Activated T-cell treated with anti-CD3 and anti-CD28 coated beads, Interleukin-2, amount 50 U/mL, for 72 hours (primary cell): ENCODE results near the gene PIF1. TPM values are rescaled to one million over a fixed set of nuclear protein-coding genes. Genes with fewer than 3 reads are reported as not detected.

ENCODE experiments used
- ATAC-seq, 2 donors: fragments of 150-1000 bp; cut with Tn5 transposase; replicated peaks in 1 of 2; 2 replicates each; pipeline ENCODE4 v1.10.0; 2021; ENCODE audit warnings: moderate library complexity in 2 of 2, mild to moderate bottlenecking in 1 of 2
- DNase-seq, 2 donors: peaks; one replicate each; pipeline ENCODE4 v3.0.0; 2021 to 2022; ENCODE audit warnings: mixed read lengths in 1 of 2
- H3K27ac Mint-ChIP-seq: one replicate; pipeline ENCODE4 v1.8.0; 2022; ENCODE audit warnings: mild to moderate bottlenecking, moderate library complexity, mixed read lengths
- H3K27me3 Mint-ChIP-seq: one replicate; pipeline ENCODE4 v1.8.0; 2022; ENCODE audit warnings: low read depth, mixed read lengths
- H3K36me3 Mint-ChIP-seq, 2 donors: one replicate each; pipeline ENCODE4 v1.8.0; 2022; ENCODE audit warnings: mixed read lengths in 2 of 2, mild to moderate bottlenecking in 1 of 2; ENCODE audit not compliant: insufficient read depth in 2 of 2
- H3K4me1 Mint-ChIP-seq: one replicate; pipeline ENCODE4 v1.8.0; 2022; ENCODE audit warnings: low read depth, mixed read lengths
- H3K4me3 Mint-ChIP-seq, 2 donors: one replicate each; pipeline ENCODE4 v1.8.0; 2022; ENCODE audit warnings: mild to moderate bottlenecking in 2 of 2, mixed read lengths in 2 of 2, moderate library complexity in 2 of 2
- H3K9me3 Mint-ChIP-seq, 2 donors: one replicate each; pipeline ENCODE4 v1.8.0; 2022; ENCODE audit warnings: mixed read lengths in 2 of 2
- total RNA-seq, 2 donors: library from RNA; stranded (reverse); gene quantifications; one replicate each; pipeline ENCODE4 v1.2.3, GENCODE V29; 2022

Gene PIF1
- total RNA-seq, 2 donors from 2014 or later, result 33.3 to 39.7 TPM

DNA sequence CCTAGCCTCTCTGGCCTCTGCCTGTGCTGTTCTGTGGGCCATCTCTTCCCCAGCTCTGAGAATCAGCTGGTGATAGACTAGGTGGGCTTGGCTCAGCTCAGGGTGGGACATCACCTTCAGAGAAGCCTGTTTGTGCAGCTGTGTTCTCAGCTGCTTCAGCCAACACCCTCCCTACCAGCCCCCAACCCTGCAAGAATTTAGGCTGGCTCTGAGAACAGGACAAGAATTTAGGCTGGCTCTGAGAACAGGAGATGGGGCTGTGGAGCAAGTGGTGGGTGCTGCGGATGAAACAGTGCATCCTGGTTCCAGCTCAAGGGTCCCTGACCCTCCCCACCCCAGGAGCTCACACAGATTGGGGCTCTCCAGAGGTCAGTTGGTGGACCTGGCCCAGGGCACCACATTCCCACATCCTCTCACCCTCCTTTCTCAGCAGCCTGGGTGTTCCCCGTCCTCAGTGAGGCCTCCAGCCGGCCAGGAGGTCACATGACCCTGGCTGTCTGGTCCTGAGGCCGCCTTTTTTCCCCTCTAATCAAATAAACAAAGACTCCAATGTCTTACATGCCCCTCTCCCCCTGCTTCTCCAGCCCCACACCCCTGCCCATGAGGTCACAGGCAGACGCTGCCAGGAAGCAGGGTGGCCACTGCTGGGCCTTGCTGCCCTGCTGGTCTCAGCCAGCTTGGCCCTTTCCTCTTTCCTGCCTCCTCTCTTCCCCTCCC lies 31.1 kb upstream of the PIF1 start:
- peaks cover 0 to 11% of the 10 kb centered on the region in 2 donors for H3K36me3 Mint-ChIP-seq
- H3K4me1 Mint-ChIP-seq, result peaks cover 29% of the 10 kb centered on the region
- H3K4me3 Mint-ChIP-seq, result no peak overlapping the region
- H3K27ac Mint-ChIP-seq, result peak overlapping the region; percentile 34
- DNase-seq (no peak), ATAC-seq (no peak)
- no peaks in the 10 kb centered on the region for H3K9me3 Mint-ChIP-seq
- no peaks in the 10 kb centered on the region for H3K27me3 Mint-ChIP-seq

DNA sequence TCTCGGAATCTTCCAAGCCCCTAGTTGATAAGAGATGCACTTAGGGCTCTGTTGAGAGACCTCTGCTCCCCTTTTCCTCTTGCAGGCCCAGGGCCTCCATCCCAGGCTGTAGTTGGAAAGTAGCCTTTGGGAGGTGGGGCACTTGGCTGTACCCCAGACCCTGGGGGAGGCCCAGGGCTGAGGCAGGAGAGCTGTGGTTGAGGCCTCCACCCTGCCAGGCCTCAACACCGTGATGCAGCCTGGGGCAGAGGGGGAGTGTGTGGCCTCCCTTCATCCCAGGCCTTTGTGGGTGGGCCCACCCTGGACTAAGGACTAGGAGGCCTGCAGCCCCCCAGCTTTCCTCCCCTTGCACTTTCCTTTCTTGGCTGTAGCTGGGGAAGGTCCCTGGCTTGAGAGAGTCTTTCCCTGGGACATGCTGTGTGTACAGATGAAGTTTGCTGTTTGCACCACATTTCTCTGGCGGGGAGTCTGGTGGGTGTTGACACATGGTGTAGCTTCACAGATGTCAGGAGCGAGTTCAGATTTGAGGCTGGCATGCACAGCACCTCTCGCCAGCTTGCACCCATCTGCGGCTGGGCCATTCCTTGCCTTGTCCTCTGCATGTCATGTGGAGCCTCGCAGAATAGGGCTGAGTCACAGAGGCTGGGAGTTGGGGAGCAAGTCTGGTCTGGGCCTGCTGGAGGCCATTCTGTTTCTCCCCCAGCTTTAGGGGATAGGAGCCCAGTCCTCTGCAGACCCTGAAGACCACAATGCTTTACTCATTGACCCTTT lies 29.9 kb upstream of the PIF1 start:
- Mint-ChIP-seq H3K4me3 (no peak overlapping the region), H3K36me3 (peaks cover 2 to 15% of the 10 kb centered on the region in 2 donors), H3K27me3 (no peaks in the 10 kb centered on the region), H3K9me3 (no peaks in the 10 kb centered on the region), H3K27ac (no peak overlapping the region), H3K4me1 (peaks cover 27% of the 10 kb centered on the region)
- DNase-seq (no peak), ATAC-seq (no peak)

DNA sequence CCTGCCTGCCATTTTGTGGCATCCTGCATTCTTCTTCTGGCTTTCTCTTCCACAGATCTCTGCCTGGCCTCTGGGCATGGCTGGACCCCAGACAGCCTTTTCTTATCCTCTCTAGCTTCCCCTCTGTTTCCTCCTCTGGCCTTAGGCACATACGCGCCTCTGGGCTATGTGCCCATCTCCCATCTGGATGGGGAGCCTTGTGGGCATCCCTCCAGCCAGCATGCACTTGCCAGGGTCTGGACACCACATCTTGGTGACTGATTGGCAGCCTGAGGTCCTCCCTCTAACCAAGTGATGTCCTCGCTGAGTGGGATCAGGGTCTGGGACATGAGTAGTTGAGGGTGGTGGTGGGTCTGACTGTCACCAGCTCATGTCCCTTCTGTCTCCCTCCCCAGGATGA lies 29.1 kb upstream of the PIF1 start:
- ATAC-seq (no peak), DNase-seq (no peak)
- no peaks in the 10 kb centered on the region for H3K9me3 Mint-ChIP-seq
- no peak overlapping the region for H3K4me3 Mint-ChIP-seq
- peak overlapping the region; percentile 35 for H3K27ac Mint-ChIP-seq
- H3K27me3 Mint-ChIP-seq, result no peaks in the 10 kb centered on the region
- peaks cover 2 to 15% of the 10 kb centered on the region in 2 donors for H3K36me3 Mint-ChIP-seq
- H3K4me1 Mint-ChIP-seq, result peaks cover 27% of the 10 kb centered on the region

DNA sequence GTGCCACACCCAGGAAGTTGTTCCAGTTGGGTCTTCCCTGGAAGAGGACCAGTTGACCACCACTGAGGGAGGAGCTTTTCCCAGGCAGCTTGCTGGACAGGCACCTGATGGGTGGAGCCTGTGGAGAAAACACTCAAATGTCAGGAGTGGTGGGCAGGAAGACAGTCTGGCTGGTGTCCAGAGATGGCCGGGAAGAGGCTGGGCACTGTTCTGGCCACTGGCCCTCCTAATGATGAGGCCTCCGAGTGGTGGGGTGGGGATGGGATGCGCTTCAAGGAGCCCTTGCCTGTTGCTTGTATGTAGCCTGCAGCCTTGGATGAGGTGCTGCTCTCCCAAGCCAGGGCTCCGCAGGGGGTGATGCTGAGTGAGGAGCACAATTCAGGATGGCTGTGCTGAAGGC lies 28.6 kb upstream of the PIF1 start:
- ATAC-seq (no peak), DNase-seq (no peak)
- Mint-ChIP-seq H3K4me1 (peaks cover 27% of the 10 kb centered on the region), H3K36me3 (peaks cover 2 to 15% of the 10 kb centered on the region in 2 donors), H3K27me3 (no peaks in the 10 kb centered on the region), H3K4me3 (no peak overlapping the region), H3K9me3 (no peaks in the 10 kb centered on the region), H3K27ac (no peak overlapping the region)

DNA sequence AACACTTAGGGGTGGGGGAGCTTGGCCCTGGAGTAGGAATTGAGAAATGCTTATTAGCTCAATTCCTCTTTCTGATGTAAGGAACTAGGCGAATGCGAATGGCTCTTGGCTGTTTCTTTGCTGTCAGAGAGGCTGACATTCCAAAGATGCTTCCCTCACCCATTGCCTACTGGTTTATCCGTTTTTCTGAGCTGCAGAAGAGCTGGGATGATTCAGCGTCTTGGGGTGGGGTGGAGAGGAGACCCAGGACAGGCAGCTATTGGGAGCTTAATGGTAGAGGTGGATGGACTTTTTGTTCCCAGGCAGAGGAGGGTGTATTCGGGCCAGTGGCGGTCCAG lies 26.0 kb upstream of the PIF1 start:
- peaks cover 27% of the 10 kb centered on the region for H3K4me1 Mint-ChIP-seq

DNA sequence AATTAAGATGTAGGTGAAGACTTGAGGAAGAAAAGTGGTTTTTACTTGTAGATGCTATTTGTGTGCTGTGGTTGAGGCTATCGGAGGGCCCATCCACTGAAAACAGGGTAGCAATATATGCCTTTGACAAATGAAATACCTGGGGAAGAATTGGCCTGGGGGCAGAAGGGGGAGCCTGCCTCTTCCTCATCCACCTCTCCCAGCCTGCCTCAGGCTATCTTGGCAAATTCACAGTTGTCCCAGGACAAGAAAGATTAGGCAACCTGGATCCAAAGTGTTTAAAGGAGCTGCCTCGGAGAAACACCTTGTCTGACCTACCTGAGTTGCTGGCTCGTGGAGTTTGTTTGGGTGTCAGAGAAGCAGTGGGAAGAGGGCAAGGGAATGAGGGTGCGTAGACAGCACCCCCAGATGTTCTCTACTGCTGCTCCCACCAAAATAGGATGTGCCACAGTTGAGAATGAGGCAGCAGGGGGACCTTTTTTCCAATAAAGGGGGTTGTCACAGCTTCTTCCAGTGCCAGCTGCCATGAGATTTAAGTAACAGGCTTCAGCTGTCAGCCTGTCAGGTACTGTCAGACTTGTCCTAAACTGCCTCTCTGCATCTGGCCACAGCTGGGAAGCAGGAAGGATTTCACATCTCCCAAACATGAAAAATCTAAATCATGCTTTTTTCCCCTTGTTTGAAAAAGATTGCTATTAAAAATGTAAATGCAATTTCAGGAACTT lies 25.5 kb upstream of the PIF1 start:
- H3K9me3 Mint-ChIP-seq, result no peaks in the 10 kb centered on the region
- DNase-seq, result no peak
- no peak for ATAC-seq
- no peak overlapping the region for H3K4me3 Mint-ChIP-seq
- peaks cover 2 to 17% of the 10 kb centered on the region in 2 donors for H3K36me3 Mint-ChIP-seq
- no peaks in the 10 kb centered on the region for H3K27me3 Mint-ChIP-seq
- peaks cover 24% of the 10 kb centered on the region for H3K4me1 Mint-ChIP-seq
- no peak overlapping the region for H3K27ac Mint-ChIP-seq

More for the DNA sequence above, 26.0 kb upstream of the PIF1 start:
- DNase-seq, result no peak
- Mint-ChIP-seq H3K27ac (no peak overlapping the region), H3K4me3 (no peak overlapping the region), H3K9me3 (no peaks in the 10 kb centered on the region), H3K36me3 (peaks cover 2 to 17% of the 10 kb centered on the region in 2 donors), H3K27me3 (no peaks in the 10 kb centered on the region)
- no peak for ATAC-seq

DNA sequence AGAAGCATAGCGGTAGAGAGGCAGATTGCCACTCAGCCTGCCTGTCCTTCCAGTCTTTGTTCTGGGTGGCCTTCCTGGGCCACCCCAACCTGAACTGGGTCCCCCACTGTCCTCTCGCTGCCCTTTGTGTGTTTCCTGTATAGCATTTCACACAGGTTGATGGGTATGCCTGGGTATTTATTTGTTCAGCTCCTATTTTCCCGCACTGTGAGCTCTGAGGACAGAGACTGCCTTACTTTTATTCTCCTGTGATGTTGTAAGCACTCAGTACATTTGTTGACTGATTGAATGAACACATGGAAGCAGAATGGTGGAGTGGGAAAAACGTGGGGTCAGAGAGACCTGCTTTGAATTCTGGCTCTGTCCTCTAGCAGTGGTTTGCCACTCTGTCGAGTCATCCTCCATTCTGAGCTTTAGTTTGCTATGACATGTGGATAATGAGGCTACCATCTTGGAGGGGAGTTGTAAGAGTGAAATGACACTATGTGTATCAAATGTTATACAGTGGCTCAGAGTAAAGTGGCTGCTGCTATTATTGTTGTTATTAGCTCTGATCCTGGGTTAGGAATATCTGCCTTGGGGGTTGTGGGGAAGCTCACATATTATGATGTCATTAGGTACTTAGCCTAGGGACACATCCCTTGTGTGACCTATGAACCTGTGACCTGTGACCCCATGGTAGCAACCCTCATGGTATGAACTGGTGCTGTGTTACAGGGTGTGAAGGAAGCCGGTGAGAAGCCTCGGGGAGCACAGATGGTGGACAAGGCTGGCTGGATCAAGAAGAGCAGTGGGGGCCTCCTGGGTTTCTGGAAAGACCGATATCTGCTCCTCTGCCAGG lies 22.6 kb upstream of the PIF1 start:
- H3K4me1 Mint-ChIP-seq, result peaks cover 36% of the 10 kb centered on the region
- no peaks in the 10 kb centered on the region for H3K27me3 Mint-ChIP-seq
- DNase-seq, result no peak
- ATAC-seq, result no peak
- peaks cover 4 to 13% of the 10 kb centered on the region in 2 donors for H3K36me3 Mint-ChIP-seq
- no peak overlapping the region for H3K4me3 Mint-ChIP-seq
- no peaks in the 10 kb centered on the region for H3K9me3 Mint-ChIP-seq
- H3K27ac Mint-ChIP-seq, result peak overlapping the region; percentile 10

DNA sequence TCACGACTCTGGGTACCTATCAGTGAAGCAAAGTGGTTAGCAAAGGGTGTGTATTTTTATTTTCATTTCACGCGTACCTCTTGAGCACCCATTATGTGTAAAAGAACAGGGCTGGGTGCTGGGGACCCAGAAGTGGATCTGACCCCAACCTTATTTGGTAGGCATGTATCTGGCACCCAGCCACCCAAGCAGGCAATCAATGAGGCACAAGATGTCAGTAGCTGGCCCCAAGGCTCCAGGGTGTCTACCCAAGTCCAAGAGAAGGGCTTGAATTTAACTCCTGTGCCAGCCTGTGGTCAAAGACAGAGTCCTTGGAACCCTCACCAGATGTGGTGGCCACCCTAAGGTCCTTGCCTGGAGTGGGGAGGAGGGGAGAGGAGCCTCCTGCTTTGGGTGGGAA lies 22.0 kb upstream of the PIF1 start:
- Mint-ChIP-seq H3K4me3 (no peak overlapping the region), H3K27me3 (no peaks in the 10 kb centered on the region), H3K27ac (peak overlapping the region; percentile 66), H3K4me1 (peaks cover 43% of the 10 kb centered on the region), H3K36me3 (peaks cover 7 to 13% of the 10 kb centered on the region in 2 donors), H3K9me3 (no peaks in the 10 kb centered on the region)
- no peak for ATAC-seq
- DNase-seq, result no peak

DNA sequence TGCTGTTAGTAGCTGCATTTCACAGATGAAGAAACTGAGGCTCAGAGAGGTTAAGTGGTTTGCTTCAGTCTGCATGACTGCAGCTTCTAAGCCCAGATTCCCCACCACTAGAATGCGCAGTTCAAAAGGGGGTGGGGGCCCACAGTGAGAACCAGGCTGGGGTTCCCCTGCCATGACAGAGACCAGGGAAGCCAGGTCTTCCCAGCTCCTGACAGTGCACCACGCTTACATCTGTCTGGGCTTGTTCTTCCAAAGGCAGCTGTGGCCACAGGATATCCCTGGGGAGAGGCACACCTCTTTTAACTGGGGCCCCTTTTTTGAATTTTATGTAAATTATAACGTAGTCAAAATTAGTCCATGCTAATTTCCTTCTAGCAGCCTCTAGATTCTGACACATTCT lies 21.6 kb upstream of the PIF1 start:
- DNase-seq (no peak), ATAC-seq (no peak)
- H3K27ac Mint-ChIP-seq, result peak overlapping the region; percentile 66
- peaks cover 11% of the 10 kb centered on the region in 2 donors for H3K36me3 Mint-ChIP-seq
- H3K9me3 Mint-ChIP-seq, result no peaks in the 10 kb centered on the region
- peaks cover 44% of the 10 kb centered on the region for H3K4me1 Mint-ChIP-seq
- H3K27me3 Mint-ChIP-seq, result no peaks in the 10 kb centered on the region
- H3K4me3 Mint-ChIP-seq, result no peak overlapping the region

DNA sequence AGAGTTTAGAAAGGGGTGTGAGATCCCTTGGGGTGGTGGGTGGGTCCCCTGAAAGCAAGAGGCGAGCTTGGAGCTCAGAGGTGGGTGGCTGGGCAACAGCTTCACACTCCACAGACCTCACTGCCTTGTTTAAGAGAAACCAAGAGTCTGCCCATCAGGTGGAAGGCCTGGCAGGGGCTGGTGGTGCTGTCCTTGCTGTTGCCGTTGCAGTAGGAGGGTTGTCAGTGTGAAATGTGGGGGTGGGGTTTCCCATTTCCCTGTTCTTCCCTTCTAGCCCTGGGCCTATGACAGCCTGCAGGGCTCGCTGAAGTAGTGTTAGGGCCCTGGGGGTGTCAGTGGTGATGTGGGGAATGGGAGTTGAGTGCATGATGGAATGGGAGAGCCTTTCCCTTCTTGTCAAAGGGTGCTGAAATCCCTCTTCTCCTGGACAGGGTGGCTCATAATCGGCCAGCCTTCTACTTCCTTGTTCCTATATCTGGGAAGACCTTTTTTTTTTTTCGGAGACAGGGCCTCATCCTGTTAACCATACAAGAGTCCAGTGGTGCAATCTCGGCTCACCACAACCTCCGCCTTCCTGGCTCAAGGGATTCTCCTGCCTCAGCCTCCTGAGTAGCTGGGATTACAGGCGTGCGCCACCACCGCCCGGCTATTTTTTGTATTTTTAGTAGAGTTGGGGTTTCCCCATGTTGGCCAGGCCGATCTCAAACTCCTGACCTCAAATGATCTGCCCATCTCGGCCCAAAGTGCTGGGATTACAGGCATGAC lies 20.6 kb upstream of the PIF1 start:
- peaks cover 45% of the 10 kb centered on the region for H3K4me1 Mint-ChIP-seq
- DNase-seq (no peak), ATAC-seq (no peak)
- H3K27me3 Mint-ChIP-seq, result no peaks in the 10 kb centered on the region
- peak overlapping the region; percentile 75 for H3K27ac Mint-ChIP-seq
- H3K36me3 Mint-ChIP-seq, result peaks cover 7 to 11% of the 10 kb centered on the region in 2 donors
- H3K9me3 Mint-ChIP-seq, result no peaks in the 10 kb centered on the region
- peak overlapping the region in 1 of 2 donors; percentile 96 for H3K4me3 Mint-ChIP-seq

DNA sequence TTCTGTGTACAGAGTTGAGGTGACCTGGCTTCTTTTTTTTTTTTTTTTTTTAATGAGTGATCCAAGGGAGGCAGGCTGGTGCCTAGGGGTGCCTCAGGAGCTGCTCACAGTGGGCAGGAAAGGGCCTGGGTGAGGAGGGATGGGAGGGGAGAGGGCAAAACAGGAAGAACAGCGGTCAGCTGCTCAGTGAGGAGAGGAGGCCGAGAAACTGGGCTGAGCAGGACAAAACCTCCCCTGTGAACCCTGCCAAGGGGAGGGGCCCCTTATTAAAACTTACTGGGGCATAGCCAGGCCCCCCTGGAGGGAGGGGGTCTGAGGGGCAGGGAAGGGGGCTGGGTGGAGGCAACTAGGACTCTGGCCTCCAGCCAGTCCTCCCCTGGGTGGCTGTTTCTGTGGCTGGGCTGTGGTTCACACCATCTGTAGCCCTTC lies 19.8 kb upstream of the PIF1 start:
- no peaks in the 10 kb centered on the region for H3K27me3 Mint-ChIP-seq
- H3K36me3 Mint-ChIP-seq, result peaks cover 4 to 10% of the 10 kb centered on the region in 2 donors
- no peak for ATAC-seq
- H3K4me1 Mint-ChIP-seq, result peaks cover 52% of the 10 kb centered on the region
- H3K27ac Mint-ChIP-seq, result peak overlapping the region; percentile 75
- H3K9me3 Mint-ChIP-seq, result no peaks in the 10 kb centered on the region
- peak overlapping the region; percentile 81 to 96 for H3K4me3 Mint-ChIP-seq
- no peak for DNase-seq

DNA sequence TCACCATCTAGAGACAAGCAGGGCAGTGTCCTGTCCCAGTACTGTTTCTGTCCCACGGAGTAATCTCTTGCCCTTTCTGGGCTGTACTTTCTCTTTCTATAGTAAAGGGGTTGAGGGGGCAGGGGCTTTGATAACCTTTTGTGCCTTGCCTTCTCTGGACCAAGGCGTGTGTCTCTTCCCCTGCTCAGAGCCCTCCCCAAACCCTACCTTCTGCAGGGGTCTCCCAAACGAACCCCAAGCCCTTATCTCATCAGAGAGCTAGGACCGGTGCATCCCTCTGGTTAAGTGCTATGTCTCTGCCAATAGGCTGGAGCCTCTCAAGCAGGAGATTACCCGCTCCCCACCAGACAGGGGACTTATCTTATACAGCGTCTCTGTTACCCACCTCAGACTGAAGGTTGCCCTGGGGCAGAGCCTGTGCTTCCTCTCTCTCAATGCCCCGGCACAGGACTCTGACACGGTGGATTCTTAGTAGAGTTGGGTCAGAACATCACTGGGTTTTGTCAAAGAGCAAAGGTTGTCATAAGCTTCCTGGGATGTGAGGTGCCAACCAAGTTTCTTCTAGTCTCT lies 19.2 kb upstream of the PIF1 start:
- Mint-ChIP-seq H3K27me3 (no peaks in the 10 kb centered on the region), H3K27ac (peak overlapping the region; percentile 58), H3K4me1 (peaks cover 52% of the 10 kb centered on the region), H3K4me3 (peak overlapping the region; percentile 81 to 96), H3K36me3 (peaks cover 4 to 10% of the 10 kb centered on the region in 2 donors), H3K9me3 (no peaks in the 10 kb centered on the region)
- ATAC-seq (peak; percentile 8 to 20), DNase-seq (peak; percentile 32 to 38)
